Thyroid gland (tissue), 4 donors: ENCODE data around the gene GUK1. TPM values are rescaled to one million over a fixed set of nuclear protein-coding genes. Genes with fewer than 3 reads are reported as not detected.
A peak's percentile ranks its signal among the peaks of the same experiment; 100 is the strongest.

Experiments used
- DNase-seq, 2 donors: peaks; one replicate each; pipeline ENCODE4 v3.0.0-alpha.2; 2019
- H3K27ac ChIP-seq, 3 donors: fragments of 200-600 bp; sonication (generic); 1 replicate in 2 of 3; 2 replicates in 1 of 3; pipeline ENCODE4 v1.5.1; 2016 to 2019; ENCODE audit warnings: mild to moderate bottlenecking in 1 of 3, moderate library complexity in 1 of 3
- H3K27me3 ChIP-seq: fragments of 200-600 bp; sonication (generic); one replicate; pipeline ENCODE4 v1.5.1; 2019
- H3K36me3 ChIP-seq, 2 donors: fragments of 200-600 bp; sonication (generic); one replicate each; pipeline ENCODE4 v1.5.1; 2016 to 2019
- H3K4me1 ChIP-seq, 2 donors: fragments of 200-600 bp; sonication (generic); one replicate each; pipeline ENCODE4 v1.5.1; 2017 to 2019
- H3K4me3 ChIP-seq, 3 donors: fragments of 200-600 bp; sonication (generic); replicated peaks in 1 of 3; 1 replicate in 2 of 3; 2 replicates in 1 of 3; pipeline ENCODE4 v1.5.1; 2016; ENCODE audit warnings: mild to moderate bottlenecking in 1 of 3
- H3K9me3 ChIP-seq: fragments of 200-600 bp; sonication (generic); one replicate; pipeline ENCODE4 v1.5.1; 2017
- POLR2A ChIP-seq, 2 donors: fragments of 450-650 bp; IDR thresholded peaks; one replicate each; pipeline ENCODE4 v1.6.1; 2017; ENCODE audit warnings: antibody characterized with exemption in 2 of 2, mild to moderate bottlenecking in 2 of 2, moderate library complexity in 1 of 2
- WGBS, 2 donors: methylation state at CpG; one replicate each; pipeline ENCODE4 v1.1.5; 2017; 5-methylcytosine and 5-hydroxymethylcytosine counted together
- intact Hi-C: fragments of 100-400 bp; cut with DNase I; formaldehyde crosslinking; loops from one replicate; pipeline ENCODE4 v1.15.1; 2023
- total RNA-seq, 4 donors: library from RNA; depleted of rRNA; stranded (reverse); fragments of >200 nt; gene quantifications; one replicate each; pipeline ENCODE4 v1.2.3, GENCODE V29; 2016
- TF ChIP-seq, protein P1 (sequence below), 6 experiments: fragments of 200-600 bp in 3 of 6; fragments of 450-650 bp in 3 of 6; sonication (generic) in 3 of 6; IDR thresholded peaks; one replicate each; pipeline ENCODE4 v1.5.1; 2016 to 2019; ENCODE audit warnings: antibody characterized with exemption in 6 of 6, mild to moderate bottlenecking in 2 of 6, inconsistent platforms in 1 of 6, moderate library complexity in 1 of 6

GUK1 gene
- total RNA-seq, 4 donors from 2014 or later = 157 to 385 (median 283) TPM

- H3K4me3 ChIP-seq = no peak overlapping the region
- peaks cover 0 to 37% of the 10 kb centered on the region in 2 donors for H3K4me1 ChIP-seq
- intact Hi-C loops = no loop called here
Observed at GRCh38 chr1:228150461-228151179, 10.5 kb downstream of the GUK1 start.

DNA sequence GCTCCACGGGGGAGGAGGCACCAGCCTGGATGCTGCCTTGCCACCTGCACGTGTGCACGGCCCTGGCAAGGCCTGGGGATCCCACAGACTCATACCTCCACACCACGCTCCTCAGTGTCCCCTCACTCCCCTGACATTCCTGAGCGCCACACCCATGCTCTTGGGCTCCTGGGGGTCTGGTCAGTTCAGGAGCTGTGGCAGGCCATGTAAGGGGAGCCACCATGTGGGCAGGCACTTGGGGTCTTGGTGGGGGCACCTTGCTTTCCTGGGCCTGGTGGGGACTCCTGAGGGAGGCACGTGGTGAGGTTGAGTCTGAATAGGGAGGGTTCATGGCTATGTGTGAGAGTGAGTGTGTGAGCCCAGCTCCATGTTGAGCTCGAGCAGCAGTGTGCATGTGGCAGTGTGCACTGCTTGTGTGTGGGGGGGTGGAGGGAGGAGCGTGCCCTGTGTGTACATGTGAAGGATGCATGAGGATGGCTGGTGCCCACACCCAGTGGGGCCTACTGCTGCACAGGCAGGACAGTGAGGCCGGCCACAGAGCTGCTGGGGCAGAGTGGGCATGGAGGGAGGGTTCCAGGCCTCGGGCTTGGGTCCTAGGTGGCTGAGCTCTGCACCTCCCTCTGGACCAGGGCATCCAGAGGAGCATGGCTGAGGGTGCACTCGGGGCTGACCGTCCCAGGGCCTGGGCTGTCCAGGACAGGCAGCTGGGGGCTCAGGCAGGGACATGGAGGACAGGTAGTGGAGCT lies 11.3 kb downstream of the GUK1 start:
- no peak for DNase-seq
- Histone ChIP-seq H3K27ac (peak overlapping the region in 2 of 3 donors; percentile 71 to 76), H3K9me3 (no peaks in the 10 kb centered on the region), H3K4me1 (peaks cover 0 to 37% of the 10 kb centered on the region in 2 donors), H3K36me3 (peaks cover 9 to 12% of the 10 kb centered on the region in 2 donors), H3K27me3 (no peaks in the 10 kb centered on the region), H3K4me3 (no peak overlapping the region)
- intact Hi-C loops = no loop called here
- TF ChIP-seq, protein P1, sequence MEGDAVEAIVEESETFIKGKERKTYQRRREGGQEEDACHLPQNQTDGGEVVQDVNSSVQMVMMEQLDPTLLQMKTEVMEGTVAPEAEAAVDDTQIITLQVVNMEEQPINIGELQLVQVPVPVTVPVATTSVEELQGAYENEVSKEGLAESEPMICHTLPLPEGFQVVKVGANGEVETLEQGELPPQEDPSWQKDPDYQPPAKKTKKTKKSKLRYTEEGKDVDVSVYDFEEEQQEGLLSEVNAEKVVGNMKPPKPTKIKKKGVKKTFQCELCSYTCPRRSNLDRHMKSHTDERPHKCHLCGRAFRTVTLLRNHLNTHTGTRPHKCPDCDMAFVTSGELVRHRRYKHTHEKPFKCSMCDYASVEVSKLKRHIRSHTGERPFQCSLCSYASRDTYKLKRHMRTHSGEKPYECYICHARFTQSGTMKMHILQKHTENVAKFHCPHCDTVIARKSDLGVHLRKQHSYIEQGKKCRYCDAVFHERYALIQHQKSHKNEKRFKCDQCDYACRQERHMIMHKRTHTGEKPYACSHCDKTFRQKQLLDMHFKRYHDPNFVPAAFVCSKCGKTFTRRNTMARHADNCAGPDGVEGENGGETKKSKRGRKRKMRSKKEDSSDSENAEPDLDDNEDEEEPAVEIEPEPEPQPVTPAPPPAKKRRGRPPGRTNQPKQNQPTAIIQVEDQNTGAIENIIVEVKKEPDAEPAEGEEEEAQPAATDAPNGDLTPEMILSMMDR (IDR thresholded peaks at IDR 0.05) = no peak
- no peak for TF ChIP-seq POLR2A (IDR thresholded peaks at IDR 0.05)
- 70 to 73% methylated on average over 10 of the region's 12 CpGs for WGBS, 2 donors

More at GRCh38 chr1:228150461-228151179, 10.5 kb downstream of the GUK1 start:
- Histone ChIP-seq H3K9me3 (no peaks in the 10 kb centered on the region), H3K27me3 (no peaks in the 10 kb centered on the region), H3K36me3 (peaks cover 12 to 16% of the 10 kb centered on the region in 2 donors), H3K27ac (peak overlapping the region; percentile 49 to 76 (median 71))
- TF ChIP-seq POLR2A (IDR thresholded peaks at IDR 0.05) = no peak
- TF ChIP-seq, protein P1 (IDR thresholded peaks at IDR 0.05) = no peak
- 20 to 37% methylated on average over 1 to 12 of the region's 17 CpGs for WGBS, 2 donors
- peak; percentile 30 to 41 for DNase-seq

DNA sequence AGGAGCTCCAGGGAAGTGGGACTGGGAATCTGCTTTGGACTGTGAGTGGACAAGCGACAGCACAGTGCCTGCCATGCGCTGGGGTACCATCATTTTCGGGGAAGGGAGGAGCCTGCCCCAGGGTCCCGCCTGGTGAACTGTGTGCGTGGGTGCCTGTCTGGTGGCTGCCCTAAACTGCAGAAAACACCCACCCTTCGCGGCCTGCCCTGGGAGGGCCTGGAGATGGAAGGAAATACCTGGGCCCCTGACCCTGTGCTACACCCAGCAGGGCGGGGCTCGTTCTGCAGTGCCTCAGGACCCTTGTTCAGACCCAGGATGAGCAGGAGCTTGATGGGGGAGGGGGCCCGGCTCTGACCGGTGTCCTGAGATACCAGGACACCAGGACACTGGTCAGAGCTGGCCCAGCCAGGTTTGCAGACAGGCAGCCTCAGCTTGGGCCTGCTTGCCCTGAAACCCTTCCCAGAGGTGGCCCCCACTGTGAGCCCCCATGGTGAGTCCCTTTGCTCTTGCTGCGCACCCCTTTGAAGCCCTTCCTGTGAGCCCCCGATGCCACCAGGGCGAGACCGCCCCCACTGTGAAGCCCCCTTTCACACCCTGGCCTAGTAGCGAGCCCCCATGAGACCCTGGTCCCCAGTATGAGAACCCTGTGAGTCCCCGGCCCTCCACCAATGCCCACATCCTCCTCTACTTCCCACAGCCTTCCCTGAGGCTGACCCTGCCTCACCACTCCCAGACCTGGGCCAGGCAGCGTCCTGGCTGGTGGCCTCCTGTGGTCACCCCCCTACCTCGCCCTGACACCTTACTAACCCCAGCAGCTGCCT lies 12.2 kb downstream of the GUK1 start:
- intact Hi-C loops = no loop called here
- no peak overlapping the region for H3K27ac ChIP-seq
- H3K4me1 ChIP-seq = peaks cover 0 to 40% of the 10 kb centered on the region in 2 donors
- TF ChIP-seq, protein P1 (IDR thresholded peaks at IDR 0.05) = no peak
- no peak for TF ChIP-seq POLR2A (IDR thresholded peaks at IDR 0.05)
- H3K4me3 ChIP-seq = no peak overlapping the region
- DNase-seq = peak in 1 of 2 donors; percentile 2
- no peaks in the 10 kb centered on the region for H3K9me3 ChIP-seq
- H3K36me3 ChIP-seq = peaks cover 3 to 8% of the 10 kb centered on the region in 2 donors
- H3K27me3 ChIP-seq = no peaks in the 10 kb centered on the region
- WGBS, 2 donors = 92 to 93% methylated on average over 11 to 17 of the region's 19 CpGs

- WGBS, 2 donors = 77 to 81% methylated on average over 3 of the region's 3 CpGs
- no peak overlapping the region for H3K4me3 ChIP-seq
Observed at GRCh38 chr1:228152918-228153258, 12.8 kb downstream of the GUK1 start.

More at GRCh38 chr1:228152918-228153258, 12.8 kb downstream of the GUK1 start:
- Histone ChIP-seq H3K4me1 (peaks cover 0 to 40% of the 10 kb centered on the region in 2 donors), H3K36me3 (peaks cover 0 to 3% of the 10 kb centered on the region in 2 donors), H3K9me3 (no peaks in the 10 kb centered on the region), H3K27ac (no peak overlapping the region), H3K27me3 (no peaks in the 10 kb centered on the region)
- intact Hi-C loops = no loop called here
- TF ChIP-seq, protein P1 (IDR thresholded peaks at IDR 0.05) = no peak
- no peak for TF ChIP-seq POLR2A (IDR thresholded peaks at IDR 0.05)
- peak in 1 of 2 donors; percentile 0 for DNase-seq
